ENCODE measurements around the gene SLC66A3. TPM values are rescaled to one million over a fixed set of nuclear protein-coding genes. Genes with fewer than 3 reads are reported as not detected.

SLC66A3 gene
- total and polyA plus RNA-seq, 3 experiments from 2014 or later = 10.3 to 70.5 (median 11.0) TPM

- H3K27me3 Mint-ChIP-seq = no peaks in the 10 kb centered on the region
- Histone ChIP-seq H3K4me1 (ENCODE audit: insufficient read depth, low read length) (peaks cover 3% of the 10 kb centered on the region), H3K36me3 (ENCODE audit: insufficient read depth, low read length) (peaks cover 4% of the 10 kb centered on the region), H3K27ac (ENCODE audit: low read depth, low read length) (no peak overlapping the region), H3K9me3 (ENCODE audit: low read length) (no peaks in the 10 kb centered on the region), H3K4me3 (ENCODE audit: low read length) (no peak overlapping the region), H3K27me3 (ENCODE audit: insufficient read depth, low read length, poor library complexity, severe bottlenecking) (no peaks in the 10 kb centered on the region)
- H3K36me3 Mint-ChIP-seq = peaks cover 3 to 60% (median 13%) of the 10 kb centered on the region in 3 donors
- no peak overlapping the region for H3K4me3 Mint-ChIP-seq
- DNase-seq = no peak
- ChIA-PET CTCF (no interaction called here), POLR2A (no interaction called here)
- no peaks in the 10 kb centered on the region for H3K9me3 Mint-ChIP-seq
- H3K27ac Mint-ChIP-seq = peak overlapping the region in 1 of 8 donors; percentile 27
- H3K4me1 Mint-ChIP-seq = peaks cover 3 to 4% (median 4%) of the 10 kb centered on the region in 3 donors
These were observed 25.4 kb downstream of the SLC66A3 start for GRCh38 chr2:11180653-11181052.

GRCh38 chr2:11182951-11183350 lies 27.7 kb downstream of the SLC66A3 start:
- no peaks in the 10 kb centered on the region for H3K27me3 Mint-ChIP-seq
- POLR2A ChIA-PET = no interaction called here
- CTCF ChIA-PET = interaction anchor here (1.9 kb wide), 1 partner anchor 50 kb away, joined by 9 read pairs; a partner anchor contains a TSS

GRCh38 chr2:11186145-11186544 lies 30.9 kb downstream of the SLC66A3 start:
- Mint-ChIP-seq H3K27ac (peak overlapping the region in 1 of 8 donors; percentile 14), H3K4me3 (no peak overlapping the region), H3K4me1 (no peaks in the 10 kb centered on the region), H3K36me3 (peaks cover 3 to 69% (median 12%) of the 10 kb centered on the region in 3 donors), H3K9me3 (no peaks in the 10 kb centered on the region), H3K27me3 (no peaks in the 10 kb centered on the region)
- no peaks in the 10 kb centered on the region for H3K9me3 ChIP-seq (ENCODE audit: low read length)
- ChIA-PET CTCF (no interaction called here), POLR2A (no interaction called here)
- H3K27ac ChIP-seq (ENCODE audit: low read depth, low read length) = no peak overlapping the region
- H3K27me3 ChIP-seq (ENCODE audit: insufficient read depth, low read length, poor library complexity, severe bottlenecking) = no peaks in the 10 kb centered on the region
- H3K4me3 ChIP-seq (ENCODE audit: low read length) = no peak overlapping the region
- no peaks in the 10 kb centered on the region for H3K4me1 ChIP-seq (ENCODE audit: insufficient read depth, low read length)
- H3K36me3 ChIP-seq (ENCODE audit: insufficient read depth, low read length) = peaks cover 4% of the 10 kb centered on the region
- no peak for DNase-seq

More at GRCh38 chr2:11182951-11183350, 27.7 kb downstream of the SLC66A3 start:
- no peaks in the 10 kb centered on the region for H3K27me3 ChIP-seq (ENCODE audit: insufficient read depth, low read length, poor library complexity, severe bottlenecking)
- DNase-seq = no peak
- H3K4me3 Mint-ChIP-seq = no peak overlapping the region
- no peaks in the 10 kb centered on the region for H3K9me3 Mint-ChIP-seq
- H3K4me3 ChIP-seq (ENCODE audit: low read length) = no peak overlapping the region
- no peaks in the 10 kb centered on the region for H3K9me3 ChIP-seq (ENCODE audit: low read length)
- H3K27ac Mint-ChIP-seq = peak overlapping the region in 1 of 8 donors; percentile 2
- peaks cover 3 to 73% (median 14%) of the 10 kb centered on the region in 3 donors for H3K36me3 Mint-ChIP-seq
- H3K36me3 ChIP-seq (ENCODE audit: insufficient read depth, low read length) = peaks cover 4% of the 10 kb centered on the region
- no peaks in the 10 kb centered on the region for H3K4me1 Mint-ChIP-seq
- H3K27ac ChIP-seq (ENCODE audit: low read depth, low read length) = no peak overlapping the region
- no peaks in the 10 kb centered on the region for H3K4me1 ChIP-seq (ENCODE audit: insufficient read depth, low read length)

DNA sequence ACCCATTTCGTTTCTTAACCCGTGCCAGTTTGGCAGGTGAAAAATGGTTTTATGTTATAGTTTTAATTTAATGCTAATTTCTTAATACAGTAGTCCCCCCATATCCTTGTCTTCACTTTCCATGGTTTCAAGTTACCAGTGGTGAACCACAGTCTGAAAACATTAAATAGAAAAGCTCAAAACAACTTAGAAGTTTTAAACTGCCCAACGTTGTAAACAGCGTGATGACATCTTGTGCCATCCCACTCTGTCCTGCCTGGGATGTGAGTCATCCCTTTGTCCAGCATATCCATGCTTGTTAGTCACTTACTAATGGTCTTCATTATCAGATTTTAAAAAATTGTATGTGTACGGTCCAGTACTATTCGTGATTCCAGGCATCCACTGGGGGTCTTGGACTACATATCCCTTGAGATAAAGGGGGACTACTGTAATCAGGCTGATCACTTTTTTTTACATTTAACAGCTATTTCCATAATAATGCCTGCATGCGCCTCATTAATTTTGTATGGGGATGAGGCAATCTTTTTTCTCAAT lies 31.9 kb downstream of the SLC66A3 start:
- Mint-ChIP-seq H3K27ac (no peak overlapping the region), H3K27me3 (no peaks in the 10 kb centered on the region), H3K4me3 (no peak overlapping the region), H3K9me3 (no peaks in the 10 kb centered on the region), H3K36me3 (peaks cover 3 to 71% (median 12%) of the 10 kb centered on the region in 3 donors), H3K4me1 (no peaks in the 10 kb centered on the region)
- no peak for DNase-seq
- Histone ChIP-seq H3K27me3 (ENCODE audit: insufficient read depth, low read length, poor library complexity, severe bottlenecking) (no peaks in the 10 kb centered on the region), H3K4me3 (ENCODE audit: low read length) (no peak overlapping the region), H3K27ac (ENCODE audit: low read depth, low read length) (no peak overlapping the region), H3K9me3 (ENCODE audit: low read length) (no peaks in the 10 kb centered on the region), H3K4me1 (ENCODE audit: insufficient read depth, low read length) (no peaks in the 10 kb centered on the region), H3K36me3 (ENCODE audit: insufficient read depth, low read length) (peaks cover 4% of the 10 kb centered on the region)
- POLR2A ChIA-PET = no interaction called here
- CTCF ChIA-PET = no interaction called here

DNA sequence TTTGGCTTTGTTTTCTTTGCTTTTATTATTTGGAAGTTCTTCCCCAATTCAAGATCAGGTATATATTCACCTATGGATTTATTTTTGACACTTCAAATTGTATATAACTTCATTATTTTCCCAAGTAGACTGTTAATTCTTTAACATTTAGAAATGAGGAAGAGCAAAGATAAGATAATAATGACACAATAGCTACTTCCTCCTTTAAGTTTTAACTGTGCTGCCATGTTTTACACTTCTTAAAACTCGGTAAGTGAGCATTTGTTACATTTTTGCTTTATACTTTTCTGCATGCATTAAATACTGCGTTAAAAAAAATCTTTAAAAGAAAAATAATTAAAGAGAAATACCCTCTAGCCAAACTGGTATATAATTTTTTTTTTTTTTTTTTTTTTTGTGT lies 32.5 kb downstream of the SLC66A3 start:
- CTCF ChIA-PET = no interaction called here

DNA sequence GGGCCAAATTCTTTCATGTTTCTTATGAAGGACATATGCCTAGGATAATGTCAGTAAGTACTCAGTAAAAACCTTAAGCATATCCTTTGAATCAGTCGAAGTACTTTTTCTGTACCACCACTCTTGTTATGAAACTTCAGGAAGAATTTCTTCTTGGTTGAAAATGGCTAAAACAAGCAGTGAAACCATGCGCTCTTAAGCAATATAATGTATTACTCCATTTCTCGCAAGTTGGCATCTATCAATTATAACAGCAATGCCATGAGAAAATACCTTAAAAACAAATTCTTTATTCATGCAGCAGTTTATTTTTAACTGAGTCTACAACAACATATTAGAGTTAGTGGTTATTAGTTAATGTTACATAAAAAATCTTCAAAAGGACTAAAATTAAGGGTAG lies 41.0 kb downstream of the SLC66A3 start:
- Histone ChIP-seq H3K9me3 (ENCODE audit: low read length) (no peaks in the 10 kb centered on the region), H3K4me1 (ENCODE audit: insufficient read depth, low read length) (no peaks in the 10 kb centered on the region), H3K36me3 (ENCODE audit: insufficient read depth, low read length) (peaks cover 4% of the 10 kb centered on the region), H3K27me3 (ENCODE audit: insufficient read depth, low read length, poor library complexity, severe bottlenecking) (no peaks in the 10 kb centered on the region), H3K4me3 (ENCODE audit: low read length) (no peak overlapping the region), H3K27ac (ENCODE audit: low read depth, low read length) (no peak overlapping the region)
- Mint-ChIP-seq H3K27ac (no peak overlapping the region), H3K27me3 (no peaks in the 10 kb centered on the region), H3K36me3 (peaks cover 0 to 69% (median 21%) of the 10 kb centered on the region in 3 donors), H3K9me3 (no peaks in the 10 kb centered on the region), H3K4me1 (no peaks in the 10 kb centered on the region), H3K4me3 (no peak overlapping the region)
- no peak for DNase-seq
- POLR2A ChIA-PET = no interaction called here
- CTCF ChIA-PET = no interaction called here

More for the DNA sequence above, 32.5 kb downstream of the SLC66A3 start:
- H3K4me1 ChIP-seq (ENCODE audit: insufficient read depth, low read length) = no peaks in the 10 kb centered on the region
- H3K4me1 Mint-ChIP-seq = no peaks in the 10 kb centered on the region
- POLR2A ChIA-PET = no interaction called here
- H3K27me3 ChIP-seq (ENCODE audit: insufficient read depth, low read length, poor library complexity, severe bottlenecking) = no peaks in the 10 kb centered on the region
- no peaks in the 10 kb centered on the region for H3K27me3 Mint-ChIP-seq
- H3K36me3 Mint-ChIP-seq = peaks cover 3 to 71% (median 15%) of the 10 kb centered on the region in 3 donors
- no peak overlapping the region for H3K27ac ChIP-seq (ENCODE audit: low read depth, low read length)
- peaks cover 4% of the 10 kb centered on the region for H3K36me3 ChIP-seq (ENCODE audit: insufficient read depth, low read length)
- no peak overlapping the region for H3K4me3 Mint-ChIP-seq
- H3K9me3 Mint-ChIP-seq = no peaks in the 10 kb centered on the region
- H3K9me3 ChIP-seq (ENCODE audit: low read length) = no peaks in the 10 kb centered on the region
- no peak overlapping the region for H3K27ac Mint-ChIP-seq
- no peak for DNase-seq
- no peak overlapping the region for H3K4me3 ChIP-seq (ENCODE audit: low read length)

- H3K4me3 Mint-ChIP-seq = no peak overlapping the region
- DNase-seq = no peak
- POLR2A ChIA-PET = no interaction called here
- H3K4me3 ChIP-seq (ENCODE audit: low read length) = no peak overlapping the region
- no peaks in the 10 kb centered on the region for H3K27me3 Mint-ChIP-seq
- CTCF ChIA-PET = no interaction called here
- no peaks in the 10 kb centered on the region for H3K9me3 ChIP-seq (ENCODE audit: low read length)
- H3K27ac Mint-ChIP-seq = no peak overlapping the region
- H3K36me3 ChIP-seq (ENCODE audit: insufficient read depth, low read length) = peaks cover 4% of the 10 kb centered on the region
- H3K27ac ChIP-seq (ENCODE audit: low read depth, low read length) = no peak overlapping the region
- no peaks in the 10 kb centered on the region for H3K27me3 ChIP-seq (ENCODE audit: insufficient read depth, low read length, poor library complexity, severe bottlenecking)
- H3K9me3 Mint-ChIP-seq = no peaks in the 10 kb centered on the region
- no peaks in the 10 kb centered on the region for H3K4me1 ChIP-seq (ENCODE audit: insufficient read depth, low read length)
- peaks cover 0 to 57% (median 20%) of the 10 kb centered on the region in 3 donors for H3K36me3 Mint-ChIP-seq
- peaks cover 13 to 23% (median 22%) of the 10 kb centered on the region in 3 donors for H3K4me1 Mint-ChIP-seq
These were observed 45.4 kb downstream of the SLC66A3 start for GRCh38 chr2:11200651-11201050.

- peaks cover 4% of the 10 kb centered on the region for H3K36me3 ChIP-seq (ENCODE audit: insufficient read depth, low read length)
- CTCF ChIA-PET = interaction anchor here (1.2 kb wide), 1 partner anchor 39 kb away, joined by 3 read pairs; no protein-coding TSS in a partner anchor
- H3K4me1 Mint-ChIP-seq = peaks cover 15 to 23% (median 22%) of the 10 kb centered on the region in 3 donors
These were observed 46.7 kb downstream of the SLC66A3 start for GRCh38 chr2:11201969-11202368.

More at GRCh38 chr2:11201969-11202368, 46.7 kb downstream of the SLC66A3 start:
- no peak for DNase-seq
- H3K27ac ChIP-seq (ENCODE audit: low read depth, low read length) = no peak overlapping the region
- H3K4me3 ChIP-seq (ENCODE audit: low read length) = no peak overlapping the region
- H3K4me1 ChIP-seq (ENCODE audit: insufficient read depth, low read length) = no peaks in the 10 kb centered on the region
- Mint-ChIP-seq H3K4me3 (no peak overlapping the region), H3K36me3 (peaks cover 0 to 55% (median 21%) of the 10 kb centered on the region in 3 donors), H3K27ac (peak overlapping the region in 2 of 8 donors; percentile 31 to 50), H3K27me3 (no peaks in the 10 kb centered on the region), H3K9me3 (no peaks in the 10 kb centered on the region)
- no peaks in the 10 kb centered on the region for H3K9me3 ChIP-seq (ENCODE audit: low read length)
- no peaks in the 10 kb centered on the region for H3K27me3 ChIP-seq (ENCODE audit: insufficient read depth, low read length, poor library complexity, severe bottlenecking)
- POLR2A ChIA-PET = no interaction called here
